Measurements from ENCODE around the gene SGCD. TPM values are rescaled to one million over a fixed set of nuclear protein-coding genes. Genes with fewer than 3 reads are reported as not detected.

The SGCD gene
- total RNA-seq, 1 experiment from 2014 or later: not detected

- POLR2A ChIA-PET: no interaction called here
- Histone ChIP-seq H3K27me3 (ENCODE audit: insufficient read depth, low read length) (no peaks in the 10 kb centered on the region), H3K4me2 (ENCODE audit: low read length) (no peak overlapping the region), H3K36me3 (ENCODE audit: control insufficient read depth in 1 of 2, insufficient read depth in 2 of 2, low read length in 2 of 2) (no peaks in the 10 kb centered on the region), H4K20me1 (ENCODE audit: insufficient read depth) (no peaks in the 10 kb centered on the region; the same call in 1 of the 2 replicates), H3K4me1 (ENCODE audit: control insufficient read depth in 1 of 2, insufficient read depth in 2 of 2, low read length in 2 of 2) (no peaks in the 10 kb centered on the region), H3K27ac (ENCODE audit: low read depth, low read length) (no peak overlapping the region), H3K4me3 (replicated peaks in 1 of 2; ENCODE audit: low read depth in 1 of 2, low read length in 2 of 2) (no peak overlapping the region), H3K9ac (ENCODE audit: low read length) (no peak overlapping the region), H3K9me3 (ENCODE audit: control insufficient read depth in 1 of 2, insufficient read depth in 1 of 2, low read depth in 1 of 2, low read length in 2 of 2) (peaks cover 10 to 16% of the 10 kb centered on the region in 2 experiments; a peak in 2 of 4 replicates), H3K9me2 (ENCODE audit: insufficient read depth) (no peaks in the 10 kb centered on the region), H2AFZ (ENCODE audit: low read depth, low read length, poor library complexity, severe bottlenecking) (no peak overlapping the region), H3K79me2 (ENCODE audit: insufficient read depth, low read length) (no peaks in the 10 kb centered on the region)
- DNase-seq (ENCODE audit: low read depth, low spot score) (no peak), ATAC-seq (no peak)
- TF ChIP-seq TCF7L2 (IDR thresholded peaks at IDR 0.05; ENCODE audit: borderline replicate concordance, extremely low read depth, insufficient read depth, insufficient read length) (no peak), MAX (IDR thresholded peaks at IDR 0.05) (no peak), SP1 (IDR thresholded peaks at IDR 0.05; ENCODE audit: low read depth) (no peak), SIN3A (IDR thresholded peaks at IDR 0.05; ENCODE audit: low read depth) (no peak), SRF (IDR thresholded peaks at IDR 0.05; ENCODE audit: low read depth) (no peak), CEBPB (IDR thresholded peaks at IDR 0.05; ENCODE audit: low read depth) (no peak), CBX3 (IDR thresholded peaks at IDR 0.05; ENCODE audit: low read depth) (no peak), EZH2 (IDR thresholded peaks at IDR 0.05) (no peak), FOSL1 (IDR thresholded peaks at IDR 0.05; ENCODE audit: low read depth) (no peak), POLR2A (IDR thresholded peaks at IDR 0.05; ENCODE audit: borderline replicate concordance, extremely low read depth, insufficient read depth, insufficient read length) (no peak), ELF1 (IDR thresholded peaks at IDR 0.05; ENCODE audit: borderline replicate concordance, low read depth) (no peak), RAD21 (IDR thresholded peaks at IDR 0.05; ENCODE audit: low read depth) (no peak), EGR1 (IDR thresholded peaks at IDR 0.05; ENCODE audit: low read depth) (no peak), JUND (IDR thresholded peaks at IDR 0.05) (no peak), ZNF274 (IDR thresholded peaks at IDR 0.05; ENCODE audit: low read depth, low read length) (no peak), ZFX (IDR thresholded peaks at IDR 0.05) (no peak), POLR2AphosphoS5 (IDR thresholded peaks at IDR 0.05; ENCODE audit: low read depth, low read length) (no peak)
- intact Hi-C loops (cut with micrococcal nuclease): no loop called here
- no TSS peak for BruUV-seq (replicated peaks)
- CTCF ChIA-PET: no interaction called here
- RAD21 ChIA-PET (ENCODE audit: low non-redundant PET in 1 of 2, low total read pairs in 2 of 2, uncharacterized antibody in 2 of 2, unreplicated experiment in 2 of 2): no interaction called here
These were observed 186.3 kb downstream of the SGCD start for GRCh38 chr5:156513123-156513815.

All from HCT116 (cell line).